ENCODE measurements around the gene ATP6V1B1. TPM values are rescaled to one million over a fixed set of nuclear protein-coding genes. Genes with fewer than 3 reads are reported as not detected.

The ATP6V1B1 gene
- total RNA-seq, 1 experiment from 2014 or later, result not detected

GRCh38 chr2:70981866-70982810 is 46.4 kb downstream of the ATP6V1B1 start:
- intact Hi-C loops (cut with micrococcal nuclease), result no loop called here
- Histone ChIP-seq H3K27ac (ENCODE audit: low read length) (no peak overlapping the region), H3K9me3 (ENCODE audit: low read length) (no peaks in the 10 kb centered on the region), H4K20me1 (ENCODE audit: low read length) (no peaks in the 10 kb centered on the region), H3K27me3 (ENCODE audit: low read length) (no peaks in the 10 kb centered on the region), H3K4me3 (ENCODE audit: low read length) (no peak overlapping the region), H2AFZ (ENCODE audit: low read length) (no peak overlapping the region), H3K36me3 (ENCODE audit: low read depth, low read length) (peaks cover 12% of the 10 kb centered on the region), H3K9me2 (replicated peaks; ENCODE audit: low read length) (no peaks in the 10 kb centered on the region), H3K4me1 (ENCODE audit: insufficient read depth, low read length) (peaks cover 8% of the 10 kb centered on the region), H3K79me2 (ENCODE audit: low read length) (no peaks in the 10 kb centered on the region), H3K4me2 (ENCODE audit: low read length) (no peak overlapping the region), H3K9ac (ENCODE audit: low read length) (no peak overlapping the region), H3F3A (ENCODE audit: low read length, unreplicated experiment) (no peaks in the 10 kb centered on the region)
- no TSS peak for BruUV-seq (replicated peaks)
- DNase-seq, result no peak
- POLR2A ChIA-PET (ENCODE audit: unreplicated experiment), result no interaction called here
- no peak for ATAC-seq
- CTCF ChIA-PET, result no interaction called here
- no peak for TF ChIP-seq EZH2 (IDR thresholded peaks at IDR 0.05; ENCODE audit: low read length, unreplicated experiment)
- TF ChIP-seq EZH2phosphoT487 (IDR thresholded peaks at IDR 0.05; ENCODE audit: borderline replicate concordance, low read length), result no peak
- TF ChIP-seq, protein P1, sequence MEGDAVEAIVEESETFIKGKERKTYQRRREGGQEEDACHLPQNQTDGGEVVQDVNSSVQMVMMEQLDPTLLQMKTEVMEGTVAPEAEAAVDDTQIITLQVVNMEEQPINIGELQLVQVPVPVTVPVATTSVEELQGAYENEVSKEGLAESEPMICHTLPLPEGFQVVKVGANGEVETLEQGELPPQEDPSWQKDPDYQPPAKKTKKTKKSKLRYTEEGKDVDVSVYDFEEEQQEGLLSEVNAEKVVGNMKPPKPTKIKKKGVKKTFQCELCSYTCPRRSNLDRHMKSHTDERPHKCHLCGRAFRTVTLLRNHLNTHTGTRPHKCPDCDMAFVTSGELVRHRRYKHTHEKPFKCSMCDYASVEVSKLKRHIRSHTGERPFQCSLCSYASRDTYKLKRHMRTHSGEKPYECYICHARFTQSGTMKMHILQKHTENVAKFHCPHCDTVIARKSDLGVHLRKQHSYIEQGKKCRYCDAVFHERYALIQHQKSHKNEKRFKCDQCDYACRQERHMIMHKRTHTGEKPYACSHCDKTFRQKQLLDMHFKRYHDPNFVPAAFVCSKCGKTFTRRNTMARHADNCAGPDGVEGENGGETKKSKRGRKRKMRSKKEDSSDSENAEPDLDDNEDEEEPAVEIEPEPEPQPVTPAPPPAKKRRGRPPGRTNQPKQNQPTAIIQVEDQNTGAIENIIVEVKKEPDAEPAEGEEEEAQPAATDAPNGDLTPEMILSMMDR (conservative IDR thresholded peaks at IDR 0.05; ENCODE audit: low read depth, low read length), result no peak

GRCh38 chr2:70982971-70983370 is 47.3 kb downstream of the ATP6V1B1 start:
- Histone ChIP-seq H3K4me3 (ENCODE audit: low read length) (no peak overlapping the region), H3K36me3 (ENCODE audit: low read depth, low read length) (peaks cover 14% of the 10 kb centered on the region), H3K27ac (ENCODE audit: low read length) (no peak overlapping the region), H3K9me2 (replicated peaks; ENCODE audit: low read length) (no peaks in the 10 kb centered on the region), H3F3A (ENCODE audit: low read length, unreplicated experiment) (no peaks in the 10 kb centered on the region), H3K79me2 (ENCODE audit: low read length) (no peaks in the 10 kb centered on the region), H4K20me1 (ENCODE audit: low read length) (no peaks in the 10 kb centered on the region), H3K9ac (ENCODE audit: low read length) (no peak overlapping the region), H3K9me3 (ENCODE audit: low read length) (no peaks in the 10 kb centered on the region), H2AFZ (ENCODE audit: low read length) (no peak overlapping the region), H3K4me2 (ENCODE audit: low read length) (no peak overlapping the region), H3K4me1 (ENCODE audit: insufficient read depth, low read length) (peaks cover 3% of the 10 kb centered on the region), H3K27me3 (ENCODE audit: low read length) (no peaks in the 10 kb centered on the region)
- TF ChIP-seq, protein P1 (conservative IDR thresholded peaks at IDR 0.05; ENCODE audit: low read depth, low read length), result no peak
- TF ChIP-seq EZH2phosphoT487 (IDR thresholded peaks at IDR 0.05; ENCODE audit: borderline replicate concordance, low read length), result no peak
- DNase-seq (no peak), ATAC-seq (no peak)
- ChIA-PET POLR2A (ENCODE audit: unreplicated experiment) (no interaction called here), CTCF (no interaction called here)
- intact Hi-C loops (cut with micrococcal nuclease), result no loop called here
- no TSS peak for BruUV-seq (replicated peaks)

Data from PC-3 (cell line).